ENCODE data around the gene ATP6V0B.

GRCh38 chr1:43995984-43996732 is 21.4 kb downstream of the ATP6V0B start:
- TF ChIP-seq, protein P1, sequence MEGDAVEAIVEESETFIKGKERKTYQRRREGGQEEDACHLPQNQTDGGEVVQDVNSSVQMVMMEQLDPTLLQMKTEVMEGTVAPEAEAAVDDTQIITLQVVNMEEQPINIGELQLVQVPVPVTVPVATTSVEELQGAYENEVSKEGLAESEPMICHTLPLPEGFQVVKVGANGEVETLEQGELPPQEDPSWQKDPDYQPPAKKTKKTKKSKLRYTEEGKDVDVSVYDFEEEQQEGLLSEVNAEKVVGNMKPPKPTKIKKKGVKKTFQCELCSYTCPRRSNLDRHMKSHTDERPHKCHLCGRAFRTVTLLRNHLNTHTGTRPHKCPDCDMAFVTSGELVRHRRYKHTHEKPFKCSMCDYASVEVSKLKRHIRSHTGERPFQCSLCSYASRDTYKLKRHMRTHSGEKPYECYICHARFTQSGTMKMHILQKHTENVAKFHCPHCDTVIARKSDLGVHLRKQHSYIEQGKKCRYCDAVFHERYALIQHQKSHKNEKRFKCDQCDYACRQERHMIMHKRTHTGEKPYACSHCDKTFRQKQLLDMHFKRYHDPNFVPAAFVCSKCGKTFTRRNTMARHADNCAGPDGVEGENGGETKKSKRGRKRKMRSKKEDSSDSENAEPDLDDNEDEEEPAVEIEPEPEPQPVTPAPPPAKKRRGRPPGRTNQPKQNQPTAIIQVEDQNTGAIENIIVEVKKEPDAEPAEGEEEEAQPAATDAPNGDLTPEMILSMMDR (conservative IDR thresholded peaks at IDR 0.05; ENCODE audit: low read depth, low read length), result no peak
- TF ChIP-seq EZH2 (IDR thresholded peaks at IDR 0.05; ENCODE audit: low read length, unreplicated experiment), result no peak
- no peak for TF ChIP-seq EZH2phosphoT487 (IDR thresholded peaks at IDR 0.05; ENCODE audit: borderline replicate concordance, low read length)
